Measurements from ENCODE around the gene LENG9.
"Not testable (repeated sequence)": the region's sequence is repeated elsewhere in the genome, so short reads cannot be mapped to it uniquely, and the experiment has no call there.

Gene LENG9
- total RNA-seq, result 3.9 to 4.2 reads per million in 2 experiments

GRCh38 chr19:54463531-54464043 lies at the start of gene LENG9:
LENG9 (minus strand) TSS chr19:54463778; CDS start chr19:54463526, 252 bp downstream.
- DNase-seq (ENCODE audit: low read depth), result peak; percentile 94

- DNase-seq (ENCODE audit: low read depth), result not testable (repeated sequence)
These were observed 45.8 kb upstream of the LENG9 start for GRCh38 chr19:54509200-54509940.

- not testable (repeated sequence) for DNase-seq (ENCODE audit: low read depth)
These were observed 44.9 kb upstream of the LENG9 start for GRCh38 chr19:54508487-54508886.

GRCh38 chr19:54507824-54508223 lies 44.2 kb upstream of the LENG9 start:
- DNase-seq (ENCODE audit: low read depth), result no peak

GRCh38 chr19:54507038-54507717 lies 43.6 kb upstream of the LENG9 start:
- DNase-seq (ENCODE audit: low read depth), result not testable (repeated sequence)

GRCh38 chr19:54506079-54506478 lies 42.5 kb upstream of the LENG9 start:
- DNase-seq (ENCODE audit: low read depth), result no peak

GRCh38 chr19:54505542-54505941 lies 42.0 kb upstream of the LENG9 start:
- not testable (repeated sequence) for DNase-seq (ENCODE audit: low read depth)

- DNase-seq (ENCODE audit: low read depth), result no peak
These were observed 39.0 kb upstream of the LENG9 start, which contains the start of gene LAIR2 for GRCh38 chr19:54502518-54503048. LAIR2 (plus strand) TSS chr19:54502831; CDS start chr19:54502919, 88 bp downstream.

- DNase-seq (ENCODE audit: low read depth), result not testable (repeated sequence)
These were observed 34.8 kb upstream of the LENG9 start for GRCh38 chr19:54498451-54498772.

- DNase-seq (ENCODE audit: low read depth), result not testable (repeated sequence)
These were observed 34.3 kb upstream of the LENG9 start for GRCh38 chr19:54497747-54498450.

- not testable (repeated sequence) for DNase-seq (ENCODE audit: low read depth)
These were observed 31.7 kb upstream of the LENG9 start for GRCh38 chr19:54495284-54495683.

- no peak for DNase-seq (ENCODE audit: low read depth)
These were observed 30.5 kb upstream of the LENG9 start for GRCh38 chr19:54493967-54494585.

GRCh38 chr19:54493056-54493455 lies 29.5 kb upstream of the LENG9 start:
- DNase-seq (ENCODE audit: low read depth), result not testable (repeated sequence)

- DNase-seq (ENCODE audit: low read depth), result no peak
These were observed 29.0 kb upstream of the LENG9 start for GRCh38 chr19:54492568-54492967.

GRCh38 chr19:54489766-54490165 lies 26.2 kb upstream of the LENG9 start:
- no peak for DNase-seq (ENCODE audit: low read depth)

GRCh38 chr19:54489341-54489740 lies 25.8 kb upstream of the LENG9 start:
- DNase-seq (ENCODE audit: low read depth), result no peak

GRCh38 chr19:54485851-54486250 lies 22.3 kb upstream of the LENG9 start:
- DNase-seq (ENCODE audit: low read depth), result no peak

- DNase-seq (ENCODE audit: low read depth), result no peak
These were observed 20.9 kb upstream of the LENG9 start for GRCh38 chr19:54484451-54484850.

GRCh38 chr19:54482889-54483288 lies 19.3 kb upstream of the LENG9 start:
- DNase-seq (ENCODE audit: low read depth), result no peak

GRCh38 chr19:54481326-54481930 lies 17.9 kb upstream of the LENG9 start:
- DNase-seq (ENCODE audit: low read depth), result no peak

- DNase-seq (ENCODE audit: low read depth), result no peak
These were observed 16.5 kb upstream of the LENG9 start for GRCh38 chr19:54480051-54480450.

Measured in T follicular helper cell (primary cell).